NCI-H1092 (cell line): Measurements from ENCODE around the gene CCSAP.
"Not testable (repeated sequence)": the region's sequence is repeated elsewhere in the genome, so short reads cannot be mapped to it uniquely, and the experiment has no call there.

Source experiments
- DNase-seq: peaks from one replicate; lab custom pipeline; 2025; lab: John Stamatoyannopoulos, UW

The CCSAP gene

GRCh38 chr1:229325853-229326487 is 16.9 kb downstream of the CCSAP start:
- DNase-seq, result no peak

- no peak for DNase-seq
Measured at GRCh38 chr1:229325401-229325800, 17.4 kb downstream of the CCSAP start.

- no peak for DNase-seq
Measured at GRCh38 chr1:229323885-229324553, 18.8 kb downstream of the CCSAP start.

GRCh38 chr1:229323201-229323600 is 19.6 kb downstream of the CCSAP start:
- DNase-seq, result no peak

- DNase-seq, result no peak
Measured at GRCh38 chr1:229319487-229319886, 23.4 kb downstream of the CCSAP start.

- DNase-seq, result no peak
Measured at GRCh38 chr1:229318056-229318455, 24.8 kb downstream of the CCSAP start.

- no peak for DNase-seq
Measured at GRCh38 chr1:229316166-229316565, 26.7 kb downstream of the CCSAP start.

GRCh38 chr1:229310833-229311232 is 32.0 kb downstream of the CCSAP start:
- DNase-seq, result no peak

GRCh38 chr1:229309684-229310083 is 33.2 kb downstream of the CCSAP start:
- no peak for DNase-seq

GRCh38 chr1:229309074-229309473 is 33.8 kb downstream of the CCSAP start:
- no peak for DNase-seq

- no peak for DNase-seq
Measured at GRCh38 chr1:229305392-229305791, 37.5 kb downstream of the CCSAP start.

- no peak for DNase-seq
Measured at GRCh38 chr1:229303855-229304254, 39.0 kb downstream of the CCSAP start.

GRCh38 chr1:229302740-229303139 is 40.1 kb downstream of the CCSAP start:
- DNase-seq, result no peak

GRCh38 chr1:229300099-229300757 is 42.6 kb downstream of the CCSAP start:
- DNase-seq, result no peak

- DNase-seq, result no peak
Measured at GRCh38 chr1:229298887-229299503, 43.9 kb downstream of the CCSAP start.

GRCh38 chr1:229298420-229298819 is 44.4 kb downstream of the CCSAP start:
- no peak for DNase-seq

- DNase-seq, result no peak
Measured at GRCh38 chr1:229297746-229298145, 45.1 kb downstream of the CCSAP start.

- no peak for DNase-seq
Measured at GRCh38 chr1:229296541-229296941, 46.3 kb downstream of the CCSAP start.

GRCh38 chr1:229295745-229296144 is 47.1 kb downstream of the CCSAP start:
- no peak for DNase-seq

- DNase-seq, result no peak
Measured at GRCh38 chr1:229293528-229294204, 49.2 kb downstream of the CCSAP start.

GRCh38 chr1:229291686-229292085 is 51.2 kb downstream of the CCSAP start:
- not testable (repeated sequence) for DNase-seq

- DNase-seq, result no peak
Measured at GRCh38 chr1:229288516-229288915, 54.3 kb downstream of the CCSAP start.
